PC-9 (cell line): Measurements from ENCODE around the gene OAF.

Experiments
- CTCF ChIP-seq: fragments of 200-600 bp; sonication (generic); conservative IDR thresholded peaks from 2 replicates; pipeline ENCODE4 v1.6.1; 2017; ENCODE audit warnings: mixed run types, antibody characterized with exemption, mild to moderate bottlenecking, moderate library complexity
- EZH2 ChIP-seq: fragments of 200-600 bp; sonication (generic); IDR thresholded peaks from 2 replicates; pipeline ENCODE4 v1.8.0; 2017; ENCODE audit warnings: antibody characterized with exemption, low read depth

GRCh38 chr11:120217526-120217925 is 6.7 kb downstream of the OAF start:
- TF ChIP-seq CTCF = no peak
- TF ChIP-seq EZH2 = no peak
